ENCODE measurements around the gene TMEM248.
"Not testable (repeated sequence)": the region's sequence is repeated elsewhere in the genome, so short reads cannot be mapped to it uniquely, and the experiment has no call there.

Gene TMEM248

GRCh38 chr7:66920769-66921395 lies at the start of gene TMEM248:
Gene TMEM248 (plus strand): TSS chr7:66921225. CDS start chr7:66941866, 20,641 bp downstream.
- peak; percentile 81 for DNase-seq

- DNase-seq = no peak
Observed at GRCh38 chr7:66873476-66873875, 47.5 kb upstream of the TMEM248 start.

- no peak for DNase-seq
Observed at GRCh38 chr7:66877577-66878300, 43.3 kb upstream of the TMEM248 start.

GRCh38 chr7:66878301-66878685 lies 42.7 kb upstream of the TMEM248 start:
- not testable (repeated sequence) for DNase-seq

- DNase-seq = no peak
Observed at GRCh38 chr7:66880053-66880452, 41.0 kb upstream of the TMEM248 start.

- not testable (repeated sequence) for DNase-seq
Observed at GRCh38 chr7:66880577-66880976, 40.4 kb upstream of the TMEM248 start.

- DNase-seq = no peak
Observed at GRCh38 chr7:66883716-66884115, 37.3 kb upstream of the TMEM248 start.

- DNase-seq = not testable (repeated sequence)
Observed at GRCh38 chr7:66884556-66884955, 36.5 kb upstream of the TMEM248 start.

- no peak for DNase-seq
Observed at GRCh38 chr7:66886152-66886551, 34.9 kb upstream of the TMEM248 start.

GRCh38 chr7:66888223-66888622 lies 32.8 kb upstream of the TMEM248 start:
- DNase-seq = not testable (repeated sequence)

- no peak for DNase-seq
Observed at GRCh38 chr7:66894463-66895080, 26.5 kb upstream of the TMEM248 start.

- DNase-seq = no peak
Observed at GRCh38 chr7:66896441-66896840, 24.6 kb upstream of the TMEM248 start.

- DNase-seq = no peak
Observed at GRCh38 chr7:66899552-66900280, 21.3 kb upstream of the TMEM248 start.

GRCh38 chr7:66901941-66902843 lies 18.8 kb upstream of the TMEM248 start:
- DNase-seq = no peak

GRCh38 chr7:66902844-66903180 lies 18.2 kb upstream of the TMEM248 start:
- no peak for DNase-seq

GRCh38 chr7:66903360-66904062 lies 17.5 kb upstream of the TMEM248 start:
- no peak for DNase-seq

- no peak for DNase-seq
Observed at GRCh38 chr7:66904063-66904593, 16.9 kb upstream of the TMEM248 start.

GRCh38 chr7:66905278-66905677 lies 15.7 kb upstream of the TMEM248 start:
- no peak for DNase-seq

GRCh38 chr7:66905689-66906088 lies 15.3 kb upstream of the TMEM248 start:
- DNase-seq = no peak

GRCh38 chr7:66907731-66908130 lies 13.3 kb upstream of the TMEM248 start:
- DNase-seq = no peak

GRCh38 chr7:66908598-66908997 lies 12.4 kb upstream of the TMEM248 start:
- not testable (repeated sequence) for DNase-seq

GRCh38 chr7:66910789-66911188 lies 10.2 kb upstream of the TMEM248 start:
- DNase-seq = no peak
